H9 (cell line): ENCODE data around the gene GOLGA1. TPM values are rescaled to one million over a fixed set of nuclear protein-coding genes. Genes with fewer than 3 reads are reported as not detected.

Source experiments
- DNase-seq: peaks from one replicate; pipeline ENCODE4 v3.0.0-alpha.2; 2017
- H2AFZ ChIP-seq: one replicate; pipeline ENCODE4 v1.6.1; 2013; ENCODE audit warnings: mild to moderate bottlenecking, low read length, control low read depth, moderate library complexity
- H2AK5ac ChIP-seq: 2 replicates; pipeline ENCODE4 v1.6.1; 2013; ENCODE audit warnings: low read length, control low read depth, mixed read lengths; ENCODE audit not compliant: insufficient read length
- H2BK120ac ChIP-seq: one replicate; pipeline ENCODE4 v1.6.1; 2013; ENCODE audit warnings: low read depth, mild to moderate bottlenecking, low read length, control low read depth, inconsistent platforms; ENCODE audit not compliant: poor library complexity, severe bottlenecking
- H2BK12ac ChIP-seq: 2 replicates; pipeline ENCODE4 v1.6.1; 2013; ENCODE audit warnings: low read length, control low read depth, mixed read lengths, low read depth; ENCODE audit not compliant: insufficient read length
- H2BK15ac ChIP-seq: 2 replicates; pipeline ENCODE4 v1.6.1; 2013; ENCODE audit warnings: low read depth, low read length, control low read depth
- H2BK20ac ChIP-seq: one replicate; pipeline ENCODE4 v1.6.1; 2013; ENCODE audit warnings: low read depth, mild to moderate bottlenecking, low read length, control low read depth, inconsistent platforms; ENCODE audit not compliant: poor library complexity, severe bottlenecking
- H2BK5ac ChIP-seq: 2 replicates; pipeline ENCODE4 v1.6.1; 2013; ENCODE audit warnings: low read length, control low read depth, mixed read lengths; ENCODE audit not compliant: insufficient read length
- H3K14ac ChIP-seq: 2 replicates; pipeline ENCODE4 v1.6.1; 2013; ENCODE audit warnings: low read length, control low read depth; ENCODE audit not compliant: insufficient read depth
- H3K18ac ChIP-seq: 2 replicates; pipeline ENCODE4 v1.6.1; 2013; ENCODE audit warnings: low read depth, mild to moderate bottlenecking, mixed read lengths, low read length, control low read depth; ENCODE audit not compliant: insufficient read length
- H3K23ac ChIP-seq: 2 replicates; pipeline ENCODE4 v1.6.1; 2013; ENCODE audit warnings: low read length, control low read depth, mixed read lengths, low read depth; ENCODE audit not compliant: insufficient read length
- H3K23me2 ChIP-seq: 2 replicates; pipeline ENCODE4 v1.6.1; 2013; ENCODE audit warnings: low read depth, mild to moderate bottlenecking, mixed read lengths, low read length, control low read depth; ENCODE audit not compliant: insufficient read length, poor library complexity, severe bottlenecking
- H3K27ac ChIP-seq: 2 replicates; pipeline ENCODE4 v1.5.1; 2013; ENCODE audit warnings: low read length, control low read depth, mixed read lengths, low read depth; ENCODE audit not compliant: insufficient read length
- H3K27me3 ChIP-seq: 2 replicates; pipeline ENCODE4 v1.6.1; 2013; ENCODE audit warnings: low read length, control low read depth, inconsistent platforms; ENCODE audit not compliant: insufficient read depth
- H3K4ac ChIP-seq: 2 replicates; pipeline ENCODE4 v1.6.1; 2013; ENCODE audit warnings: low read depth, mild to moderate bottlenecking, control low read depth, inconsistent platforms, low read length, moderate library complexity
- H3K4me1 ChIP-seq: 2 replicates; pipeline ENCODE4 v1.6.1; 2013; ENCODE audit warnings: low read length, control low read depth, inconsistent platforms; ENCODE audit not compliant: insufficient read depth
- H3K4me2 ChIP-seq: 2 replicates; pipeline ENCODE4 v1.6.1; 2013; ENCODE audit warnings: low read length, control low read depth, mixed read lengths; ENCODE audit not compliant: insufficient read length, insufficient read depth
- H3K56ac ChIP-seq: 2 replicates; pipeline ENCODE4 v1.6.1; 2013; ENCODE audit warnings: low read depth, mild to moderate bottlenecking, mixed read lengths, low read length, control low read depth; ENCODE audit not compliant: insufficient read length
- H3K79me1 ChIP-seq: 2 replicates; pipeline ENCODE4 v1.6.1; 2013; ENCODE audit warnings: low read depth, mild to moderate bottlenecking, moderate library complexity, low read length, control low read depth, inconsistent platforms; ENCODE audit not compliant: insufficient read depth, poor library complexity, severe bottlenecking
- H3K79me2 ChIP-seq: 2 replicates; pipeline ENCODE4 v1.6.1; 2013; ENCODE audit warnings: low read length, control low read depth, inconsistent platforms; ENCODE audit not compliant: insufficient read depth
- H3K9ac ChIP-seq: 2 replicates; pipeline ENCODE4 v1.6.1; 2013; ENCODE audit warnings: low read length, control low read depth, mixed read lengths; ENCODE audit not compliant: insufficient read length; ENCODE audit errors: extremely low read depth
- H3K9me3 ChIP-seq: one replicate; pipeline ENCODE4 v1.6.1; 2013; ENCODE audit warnings: low read depth, low read length, inconsistent platforms; ENCODE audit not compliant: control insufficient read depth
- H3T11ph ChIP-seq: one replicate; pipeline ENCODE4 v1.6.1; 2013; ENCODE audit warnings: mild to moderate bottlenecking, low read length, control low read depth, inconsistent platforms
- H4K20me1 ChIP-seq: one replicate; pipeline ENCODE4 v1.6.1; 2013; ENCODE audit not compliant: control insufficient read depth, insufficient read length, insufficient read depth
- H4K5ac ChIP-seq: 2 replicates; pipeline ENCODE4 v1.6.1; 2013; ENCODE audit warnings: low read depth, mild to moderate bottlenecking, mixed read lengths, low read length, control low read depth; ENCODE audit not compliant: insufficient read length
- H4K8ac ChIP-seq: replicated peaks from 2 replicates; pipeline ENCODE4 v1.6.1; 2013; ENCODE audit warnings: low read length, control low read depth, mixed read lengths, low read depth; ENCODE audit not compliant: insufficient read length
- H4K91ac ChIP-seq: 2 replicates; pipeline ENCODE4 v1.6.1; 2013; ENCODE audit warnings: low read depth, mild to moderate bottlenecking, moderate library complexity, mixed read lengths, low read length, control low read depth; ENCODE audit not compliant: insufficient read length
- H3K27ac Mint-ChIP-seq, 3 experiments: 2 replicates in 2 of 3; 3 replicates in 1 of 3; pipeline ENCODE4 v1.8.0; 2020 to 2021; ENCODE audit warnings: mixed read lengths in 3 of 3, mild to moderate bottlenecking in 1 of 3, moderate library complexity in 1 of 3
- H3K27me3 Mint-ChIP-seq: 2 replicates; pipeline ENCODE4 v1.8.0; 2021; ENCODE audit warnings: low read depth, mild to moderate bottlenecking, moderate library complexity, mixed read lengths
- H3K36me3 Mint-ChIP-seq, 3 experiments: 2 replicates in 2 of 3; 3 replicates in 1 of 3; pipeline ENCODE4 v1.8.0; 2020 to 2021; ENCODE audit warnings: low read depth in 3 of 3, mixed read lengths in 3 of 3; ENCODE audit not compliant: insufficient read depth in 1 of 3
- H3K4me1 Mint-ChIP-seq, 2 experiments: 2 replicates each; pipeline ENCODE4 v1.8.0; 2020; ENCODE audit warnings: mixed read lengths in 2 of 2
- H3K4me3 Mint-ChIP-seq, 2 experiments: 2 replicates in 1 of 2; 3 replicates in 1 of 2; pipeline ENCODE4 v1.8.0; 2020 to 2021; ENCODE audit warnings: mild to moderate bottlenecking in 2 of 2, mixed read lengths in 2 of 2, moderate library complexity in 1 of 2
- H3K9me3 Mint-ChIP-seq, 2 experiments: 2 replicates in 1 of 2; 3 replicates in 1 of 2; pipeline ENCODE4 v1.8.0; 2020; ENCODE audit warnings: mild to moderate bottlenecking in 2 of 2, mixed read lengths in 2 of 2, moderate library complexity in 1 of 2
- WGBS: extraction: QIAGEN DNeasy Blood & Tissue Kit; methylation state at CpG from one replicate; pipeline ENCODE4 v1.1.7; 2013; ENCODE audit warnings: missing lambda C conversion rate, low lambda C conversion rate, mixed read lengths; ENCODE audit not compliant: insufficient read length; ENCODE audit errors: extremely low coverage; 5-methylcytosine and 5-hydroxymethylcytosine counted together
- total RNA-seq: library from RNA; stranded (reverse); gene quantifications from 2 replicates; pipeline ENCODE4 v1.2.1, GENCODE V29; 2021
- TF ChIP-seq, protein P1 (sequence below): fragments of 200-600 bp; sonication (generic); conservative IDR thresholded peaks from 3 replicates; pipeline ENCODE4 v1.8.0; 2021; ENCODE audit warnings: antibody characterized with exemption, mild to moderate bottlenecking

The GOLGA1 gene
- total RNA-seq, 1 experiment from 2014 or later: 7.6 TPM

- DNase-seq: no peak
- Histone ChIP-seq H3K23me2 (no peaks in the 10 kb centered on the region), H3K27me3 (no peaks in the 10 kb centered on the region), H3K56ac (no peak overlapping the region), H2AFZ (no peak overlapping the region), H2BK12ac (no peak overlapping the region), H2BK5ac (no peak overlapping the region), H3K9ac (no peak overlapping the region), H3K79me2 (no peaks in the 10 kb centered on the region), H2BK20ac (no peak overlapping the region), H3K23ac (no peak overlapping the region), H3T11ph (no peak overlapping the region), H3K4ac (no peak overlapping the region), H3K79me1 (no peaks in the 10 kb centered on the region), H3K4me2 (no peak overlapping the region), H3K4me1 (no peaks in the 10 kb centered on the region), H3K14ac (no peak overlapping the region), H4K5ac (no peak overlapping the region), H3K18ac (no peak overlapping the region), H2BK120ac (no peak overlapping the region), H2BK15ac (no peak overlapping the region), H3K9me3 (no peaks in the 10 kb centered on the region), H4K91ac (no peak overlapping the region), H4K8ac (no peak overlapping the region), H4K20me1 (no peaks in the 10 kb centered on the region), H2AK5ac (no peak overlapping the region), H3K27ac (no peak overlapping the region)
- WGBS: no CpG with 5 or more reads among the region's 1 CpG
- Mint-ChIP-seq H3K36me3 (peaks cover 0 to 9% (median 6%) of the 10 kb centered on the region in 3 experiments; a peak in 3 of 7 replicates), H3K27ac (no peak overlapping the region), H3K27me3 (no peaks in the 10 kb centered on the region), H3K4me1 (no peaks in the 10 kb centered on the region), H3K4me3 (no peak overlapping the region), H3K9me3 (no peaks in the 10 kb centered on the region)
- TF ChIP-seq, protein P1, sequence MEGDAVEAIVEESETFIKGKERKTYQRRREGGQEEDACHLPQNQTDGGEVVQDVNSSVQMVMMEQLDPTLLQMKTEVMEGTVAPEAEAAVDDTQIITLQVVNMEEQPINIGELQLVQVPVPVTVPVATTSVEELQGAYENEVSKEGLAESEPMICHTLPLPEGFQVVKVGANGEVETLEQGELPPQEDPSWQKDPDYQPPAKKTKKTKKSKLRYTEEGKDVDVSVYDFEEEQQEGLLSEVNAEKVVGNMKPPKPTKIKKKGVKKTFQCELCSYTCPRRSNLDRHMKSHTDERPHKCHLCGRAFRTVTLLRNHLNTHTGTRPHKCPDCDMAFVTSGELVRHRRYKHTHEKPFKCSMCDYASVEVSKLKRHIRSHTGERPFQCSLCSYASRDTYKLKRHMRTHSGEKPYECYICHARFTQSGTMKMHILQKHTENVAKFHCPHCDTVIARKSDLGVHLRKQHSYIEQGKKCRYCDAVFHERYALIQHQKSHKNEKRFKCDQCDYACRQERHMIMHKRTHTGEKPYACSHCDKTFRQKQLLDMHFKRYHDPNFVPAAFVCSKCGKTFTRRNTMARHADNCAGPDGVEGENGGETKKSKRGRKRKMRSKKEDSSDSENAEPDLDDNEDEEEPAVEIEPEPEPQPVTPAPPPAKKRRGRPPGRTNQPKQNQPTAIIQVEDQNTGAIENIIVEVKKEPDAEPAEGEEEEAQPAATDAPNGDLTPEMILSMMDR: no peak
These were observed 29.1 kb downstream of the GOLGA1 start for GRCh38 chr9:124911766-124912165.
